Parathyroid adenoma (tissue), 2 donors: ENCODE measurements around the gene HRH3.

Source experiments
- H2AFZ ChIP-seq: fragments of 300-600 bp; sonication (generic); one replicate; pipeline ENCODE4 v1.7.0; 2017; ENCODE audit warnings: antibody characterized with exemption, mild to moderate bottlenecking
- H3K27ac ChIP-seq: fragments of 300-600 bp; sonication (generic); one replicate; pipeline ENCODE4 v1.7.0; 2017
- H3K27me3 ChIP-seq: fragments of 300-600 bp; sonication (generic); one replicate; pipeline ENCODE4 v1.7.0; 2017; ENCODE audit warnings: low read length; ENCODE audit not compliant: control insufficient read depth, insufficient read depth
- H3K36me3 ChIP-seq: fragments of 300-600 bp; sonication (generic); one replicate; pipeline ENCODE4 v1.7.0; 2017; ENCODE audit warnings: low read length; ENCODE audit not compliant: control insufficient read depth, insufficient read depth
- H3K4me1 ChIP-seq: fragments of 300-600 bp; sonication (generic); one replicate; pipeline ENCODE4 v1.7.0; 2017; ENCODE audit warnings: control low read depth
- H3K4me2 ChIP-seq: fragments of 300-600 bp; sonication (generic); one replicate; pipeline ENCODE4 v1.7.0; 2017; ENCODE audit warnings: low read length
- H3K4me3 ChIP-seq: fragments of 300-600 bp; sonication (generic); one replicate; pipeline ENCODE4 v1.7.0; 2017; ENCODE audit warnings: low read depth, low read length
- H3K79me2 ChIP-seq: fragments of 300-600 bp; sonication (generic); one replicate; pipeline ENCODE4 v1.7.0; 2017; ENCODE audit warnings: control low read depth
- H3K9ac ChIP-seq: fragments of 300-600 bp; sonication (generic); one replicate; pipeline ENCODE4 v1.7.0; 2017; ENCODE audit warnings: mild to moderate bottlenecking
- H3K9me3 ChIP-seq: fragments of 300-600 bp; sonication (generic); one replicate; pipeline ENCODE4 v1.7.0; 2017; ENCODE audit warnings: low read length; ENCODE audit not compliant: control insufficient read depth
- CTCF ChIP-seq: fragments of 300-600 bp; sonication (generic); IDR thresholded peaks from one replicate; pipeline ENCODE4 v1.7.0; 2017; ENCODE audit warnings: antibody characterized with exemption, mild to moderate bottlenecking
- donor health status: primary hyperparathyroidism.

Gene HRH3

DNA sequence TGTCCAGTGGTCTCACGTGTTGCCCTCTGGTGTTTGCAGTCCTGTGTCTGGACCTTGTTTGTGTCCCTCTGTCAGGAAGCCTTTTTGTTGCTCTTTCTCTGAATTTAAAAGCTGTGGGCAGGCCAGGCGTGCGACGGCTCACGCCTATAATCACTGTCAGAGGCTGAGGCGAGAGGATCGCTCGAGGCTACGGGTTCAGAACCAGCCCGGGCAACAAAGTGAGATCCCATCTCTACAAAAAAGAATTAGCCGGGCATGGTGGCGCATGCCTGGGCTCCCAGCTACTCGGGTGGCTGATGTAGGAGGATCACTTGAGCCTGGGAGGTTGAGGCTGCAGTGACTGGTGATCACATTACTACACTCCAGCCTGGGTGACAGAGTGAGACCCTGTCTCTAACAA lies 46.8 kb upstream of the HRH3 start:
- no peak for TF ChIP-seq CTCF
- H3K4me2 ChIP-seq = no peak overlapping the region
- no peak overlapping the region for H3K27ac ChIP-seq
- H3K4me1 ChIP-seq = no peaks in the 10 kb centered on the region
- H3K9ac ChIP-seq = no peak overlapping the region
- H3K9me3 ChIP-seq = no peaks in the 10 kb centered on the region
- no peaks in the 10 kb centered on the region for H3K27me3 ChIP-seq
- H3K79me2 ChIP-seq = peaks cover 47% of the 10 kb centered on the region
- no peaks in the 10 kb centered on the region for H3K36me3 ChIP-seq
- no peak overlapping the region for H3K4me3 ChIP-seq
- H2AFZ ChIP-seq = no peak overlapping the region

DNA sequence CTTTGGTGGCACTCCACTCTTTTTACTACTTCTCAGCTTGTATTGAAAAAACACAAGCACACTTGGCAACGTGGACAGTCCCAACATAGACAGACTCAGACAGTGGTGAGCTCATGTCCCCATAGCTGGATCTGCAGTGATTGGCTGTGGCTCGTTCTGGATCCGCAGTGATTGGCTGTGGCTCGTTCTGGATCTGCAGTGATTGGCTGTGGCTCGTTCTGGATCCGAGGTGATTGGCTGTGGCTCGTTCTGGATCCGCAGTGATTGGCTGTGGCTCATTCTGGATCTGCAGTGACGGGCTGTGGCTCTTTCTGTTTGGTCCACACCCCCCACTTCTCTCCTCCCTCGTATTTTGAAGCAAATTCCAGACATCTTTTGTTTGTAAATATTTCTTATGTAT lies 46.3 kb upstream of the HRH3 start:
- peaks cover 49% of the 10 kb centered on the region for H3K79me2 ChIP-seq
- no peak overlapping the region for H3K4me3 ChIP-seq
- H3K9me3 ChIP-seq = no peaks in the 10 kb centered on the region
- no peak overlapping the region for H3K27ac ChIP-seq
- no peaks in the 10 kb centered on the region for H3K27me3 ChIP-seq
- H3K4me1 ChIP-seq = no peaks in the 10 kb centered on the region
- no peak for TF ChIP-seq CTCF
- no peak overlapping the region for H3K9ac ChIP-seq
- no peaks in the 10 kb centered on the region for H3K36me3 ChIP-seq
- no peak overlapping the region for H3K4me2 ChIP-seq
- no peak overlapping the region for H2AFZ ChIP-seq

DNA sequence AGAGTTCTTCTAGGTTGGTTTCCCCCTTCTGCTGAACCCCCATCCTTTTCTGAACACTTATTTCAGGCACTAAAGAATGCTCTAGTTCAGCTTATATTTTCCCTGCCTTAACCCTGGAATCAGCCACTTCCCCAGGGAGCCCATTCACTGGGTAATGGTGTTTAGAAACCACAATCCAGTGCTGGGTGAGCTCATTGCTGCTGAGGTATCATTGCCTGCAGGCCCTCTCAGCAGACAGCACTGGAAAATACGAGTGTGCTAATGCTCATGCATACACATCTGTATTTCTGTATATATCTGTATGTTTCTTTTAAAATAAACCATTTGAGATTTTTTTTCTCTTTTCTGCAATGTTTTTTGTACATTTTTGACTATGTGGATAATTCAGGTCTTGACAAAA lies 45.3 kb upstream of the HRH3 start:
- Histone ChIP-seq H3K4me3 (no peak overlapping the region), H3K36me3 (no peaks in the 10 kb centered on the region), H3K9me3 (no peaks in the 10 kb centered on the region), H3K4me2 (no peak overlapping the region), H3K4me1 (no peaks in the 10 kb centered on the region), H2AFZ (no peak overlapping the region), H3K79me2 (peaks cover 53% of the 10 kb centered on the region), H3K27me3 (no peaks in the 10 kb centered on the region), H3K9ac (no peak overlapping the region), H3K27ac (no peak overlapping the region)
- TF ChIP-seq CTCF = no peak

GRCh38 chr20:62263396-62263795 lies 43.3 kb upstream of the HRH3 start:
- H3K27ac ChIP-seq = no peak overlapping the region
- no peaks in the 10 kb centered on the region for H3K36me3 ChIP-seq
- no peaks in the 10 kb centered on the region for H3K4me1 ChIP-seq
- no peak overlapping the region for H3K9ac ChIP-seq
- peaks cover 55% of the 10 kb centered on the region for H3K79me2 ChIP-seq
- H3K9me3 ChIP-seq = no peaks in the 10 kb centered on the region
- no peak overlapping the region for H3K4me3 ChIP-seq
- H3K4me2 ChIP-seq = no peak overlapping the region
- no peak overlapping the region for H2AFZ ChIP-seq
- no peaks in the 10 kb centered on the region for H3K27me3 ChIP-seq
- TF ChIP-seq CTCF = no peak

GRCh38 chr20:62262064-62262463 lies 42.0 kb upstream of the HRH3 start:
- H3K79me2 ChIP-seq = peaks cover 67% of the 10 kb centered on the region
- TF ChIP-seq CTCF = no peak
- H3K36me3 ChIP-seq = no peaks in the 10 kb centered on the region
- H3K4me2 ChIP-seq = no peak overlapping the region
- H3K27me3 ChIP-seq = no peaks in the 10 kb centered on the region
- H3K9ac ChIP-seq = no peak overlapping the region
- no peak overlapping the region for H3K27ac ChIP-seq
- no peak overlapping the region for H3K4me3 ChIP-seq
- H3K9me3 ChIP-seq = no peaks in the 10 kb centered on the region
- H2AFZ ChIP-seq = no peak overlapping the region
- no peaks in the 10 kb centered on the region for H3K4me1 ChIP-seq
